Measurements from ENCODE around the gene JPH3. TPM values are rescaled to one million over a fixed set of nuclear protein-coding genes. Genes with fewer than 3 reads are reported as not detected.

The JPH3 gene
- total and polyA plus RNA-seq, 4 experiments from 2014 or later = 0.09 TPM; not detected in 3

GRCh38 chr16:87621976-87622713 lies 19.8 kb downstream of the JPH3 start:
- H3K27ac Mint-ChIP-seq = no peak overlapping the region
- DNase-seq = no peak
- H3K36me3 Mint-ChIP-seq = no peaks in the 10 kb centered on the region
- Histone ChIP-seq H3K36me3 (ENCODE audit: insufficient read depth, low read length) (no peaks in the 10 kb centered on the region), H3K27me3 (ENCODE audit: insufficient read depth, low read length) (no peaks in the 10 kb centered on the region), H3K9me3 (ENCODE audit: control insufficient read depth in 1 of 2, low read length in 2 of 2) (no peaks in the 10 kb centered on the region), H3K4me1 (ENCODE audit: insufficient read depth, low read length) (no peaks in the 10 kb centered on the region), H3K4me3 (ENCODE audit: low read length in 2 of 2) (no peak overlapping the region), H3K27ac (ENCODE audit: low read depth, low read length) (no peak overlapping the region)
- H3K9me3 Mint-ChIP-seq = no peaks in the 10 kb centered on the region
- intact Hi-C loops (cut with micrococcal nuclease) = no loop called here
- no peaks in the 10 kb centered on the region for H3K4me1 Mint-ChIP-seq
- POLR2A ChIA-PET (ENCODE audit: partially characterized antibody) = no interaction called here
- CTCF ChIA-PET (ENCODE audit: partially characterized antibody) = interaction anchor here (3.5 kb wide), 1 partner anchor 14 kb away, joined by 12 read pairs; no protein-coding TSS in a partner anchor
- no peak overlapping the region for H3K4me3 Mint-ChIP-seq
- H3K27me3 Mint-ChIP-seq = peaks cover 5 to 7% of the 10 kb centered on the region in 2 donors

GRCh38 chr16:87622756-87623319 lies 20.5 kb downstream of the JPH3 start:
- ChIA-PET POLR2A (ENCODE audit: partially characterized antibody) (no interaction called here), CTCF (ENCODE audit: partially characterized antibody) (interaction anchor here (3.5 kb wide), 1 partner anchor 13 kb away, joined by 12 read pairs; no protein-coding TSS in a partner anchor)
- H3K4me1 ChIP-seq (ENCODE audit: insufficient read depth, low read length) = no peaks in the 10 kb centered on the region
- H3K9me3 ChIP-seq (ENCODE audit: control insufficient read depth in 1 of 2, low read length in 2 of 2) = no peaks in the 10 kb centered on the region
- intact Hi-C loops (cut with micrococcal nuclease) = no loop called here
- H3K27ac ChIP-seq (ENCODE audit: low read depth, low read length) = no peak overlapping the region
- H3K27me3 Mint-ChIP-seq = peaks cover 4 to 5% of the 10 kb centered on the region in 2 donors
- no peaks in the 10 kb centered on the region for H3K27me3 ChIP-seq (ENCODE audit: insufficient read depth, low read length)
- no peak overlapping the region for H3K4me3 Mint-ChIP-seq
- H3K4me3 ChIP-seq (ENCODE audit: low read length in 2 of 2) = no peak overlapping the region
- no peaks in the 10 kb centered on the region for H3K9me3 Mint-ChIP-seq
- no peaks in the 10 kb centered on the region for H3K36me3 ChIP-seq (ENCODE audit: insufficient read depth, low read length)
- no peaks in the 10 kb centered on the region for H3K4me1 Mint-ChIP-seq
- no peak overlapping the region for H3K27ac Mint-ChIP-seq
- no peak for DNase-seq
- no peaks in the 10 kb centered on the region for H3K36me3 Mint-ChIP-seq

- ChIA-PET POLR2A (ENCODE audit: partially characterized antibody) (no interaction called here), CTCF (ENCODE audit: partially characterized antibody) (interaction anchor here (3.5 kb wide), 1 partner anchor 11 kb away, joined by 12 read pairs; no protein-coding TSS in a partner anchor)
- H3K4me1 Mint-ChIP-seq = no peaks in the 10 kb centered on the region
- H3K27ac Mint-ChIP-seq = no peak overlapping the region
- Histone ChIP-seq H3K27me3 (ENCODE audit: insufficient read depth, low read length) (no peaks in the 10 kb centered on the region), H3K4me1 (ENCODE audit: insufficient read depth, low read length) (no peaks in the 10 kb centered on the region), H3K4me3 (ENCODE audit: low read length in 2 of 2) (no peak overlapping the region), H3K9me3 (ENCODE audit: control insufficient read depth in 1 of 2, low read length in 2 of 2) (no peaks in the 10 kb centered on the region), H3K36me3 (ENCODE audit: insufficient read depth, low read length) (no peaks in the 10 kb centered on the region), H3K27ac (ENCODE audit: low read depth, low read length) (no peak overlapping the region)
- no peak for DNase-seq
- no peak overlapping the region for H3K4me3 Mint-ChIP-seq
- H3K27me3 Mint-ChIP-seq = peaks cover 2 to 6% of the 10 kb centered on the region in 2 donors
- intact Hi-C loops (cut with micrococcal nuclease) = no loop called here
- H3K36me3 Mint-ChIP-seq = no peaks in the 10 kb centered on the region
- peaks cover 0 to under 1% (median 0%) of the 10 kb centered on the region in 8 donors for H3K9me3 Mint-ChIP-seq
Observed at GRCh38 chr16:87625241-87625797, 23.0 kb downstream of the JPH3 start.

GRCh38 chr16:87626401-87626800 lies 24.1 kb downstream of the JPH3 start:
- POLR2A ChIA-PET (ENCODE audit: partially characterized antibody) = no interaction called here

GRCh38 chr16:87626905-87627304 lies 24.6 kb downstream of the JPH3 start:
- Mint-ChIP-seq H3K27me3 (peaks cover 8 to 14% of the 10 kb centered on the region in 2 donors), H3K36me3 (no peaks in the 10 kb centered on the region), H3K4me3 (no peak overlapping the region), H3K27ac (no peak overlapping the region), H3K4me1 (no peaks in the 10 kb centered on the region), H3K9me3 (peaks cover 2 to 17% (median 13%) of the 10 kb centered on the region in 8 donors)
- Histone ChIP-seq H3K4me3 (ENCODE audit: low read length in 2 of 2) (no peak overlapping the region), H3K27me3 (ENCODE audit: insufficient read depth, low read length) (no peaks in the 10 kb centered on the region), H3K4me1 (ENCODE audit: insufficient read depth, low read length) (no peaks in the 10 kb centered on the region), H3K36me3 (ENCODE audit: insufficient read depth, low read length) (no peaks in the 10 kb centered on the region), H3K27ac (ENCODE audit: low read depth, low read length) (no peak overlapping the region), H3K9me3 (ENCODE audit: control insufficient read depth in 1 of 2, low read length in 2 of 2) (no peaks in the 10 kb centered on the region)
- POLR2A ChIA-PET (ENCODE audit: partially characterized antibody) = no interaction called here
- intact Hi-C loops (cut with micrococcal nuclease) = no loop called here
- CTCF ChIA-PET (ENCODE audit: partially characterized antibody) = interaction anchor here (1.6 kb wide), 1 partner anchor 10 kb away, joined by 9 read pairs; no protein-coding TSS in a partner anchor
- DNase-seq = no peak

More at GRCh38 chr16:87626401-87626800, 24.1 kb downstream of the JPH3 start:
- H3K4me3 ChIP-seq (ENCODE audit: low read length in 2 of 2) = no peak overlapping the region
- intact Hi-C loops (cut with micrococcal nuclease) = no loop called here
- peaks cover 5 to 14% of the 10 kb centered on the region in 2 donors for H3K27me3 Mint-ChIP-seq
- no peak overlapping the region for H3K4me3 Mint-ChIP-seq
- H3K4me1 Mint-ChIP-seq = no peaks in the 10 kb centered on the region
- CTCF ChIA-PET (ENCODE audit: partially characterized antibody) = interaction anchor here (1.6 kb wide), 1 partner anchor 10 kb away, joined by 9 read pairs; no protein-coding TSS in a partner anchor
- no peak overlapping the region for H3K27ac ChIP-seq (ENCODE audit: low read depth, low read length)
- H3K9me3 Mint-ChIP-seq = peaks cover 2 to 12% (median 9%) of the 10 kb centered on the region in 8 donors
- H3K9me3 ChIP-seq (ENCODE audit: control insufficient read depth in 1 of 2, low read length in 2 of 2) = no peaks in the 10 kb centered on the region
- H3K27ac Mint-ChIP-seq = no peak overlapping the region
- H3K36me3 ChIP-seq (ENCODE audit: insufficient read depth, low read length) = no peaks in the 10 kb centered on the region
- no peak for DNase-seq
- H3K27me3 ChIP-seq (ENCODE audit: insufficient read depth, low read length) = no peaks in the 10 kb centered on the region
- no peaks in the 10 kb centered on the region for H3K36me3 Mint-ChIP-seq
- no peaks in the 10 kb centered on the region for H3K4me1 ChIP-seq (ENCODE audit: insufficient read depth, low read length)

GRCh38 chr16:87627542-87628245 lies 25.4 kb downstream of the JPH3 start:
- Mint-ChIP-seq H3K4me3 (no peak overlapping the region), H3K27ac (peak overlapping the region in 1 of 7 donors; percentile 61), H3K36me3 (no peaks in the 10 kb centered on the region), H3K27me3 (peaks cover 8 to 14% of the 10 kb centered on the region in 2 donors), H3K4me1 (no peaks in the 10 kb centered on the region), H3K9me3 (peaks cover 2 to 19% (median 13%) of the 10 kb centered on the region in 8 donors)
- CTCF ChIA-PET (ENCODE audit: partially characterized antibody) = interaction anchor here (1.6 kb wide), 1 partner anchor 9 kb away, joined by 9 read pairs; no protein-coding TSS in a partner anchor
- Histone ChIP-seq H3K27ac (ENCODE audit: low read depth, low read length) (no peak overlapping the region), H3K4me1 (ENCODE audit: insufficient read depth, low read length) (no peaks in the 10 kb centered on the region), H3K4me3 (ENCODE audit: low read length in 2 of 2) (no peak overlapping the region), H3K27me3 (ENCODE audit: insufficient read depth, low read length) (no peaks in the 10 kb centered on the region), H3K36me3 (ENCODE audit: insufficient read depth, low read length) (no peaks in the 10 kb centered on the region), H3K9me3 (ENCODE audit: control insufficient read depth in 1 of 2, low read length in 2 of 2) (no peaks in the 10 kb centered on the region)
- intact Hi-C loops (cut with micrococcal nuclease) = no loop called here
- no peak for DNase-seq
- POLR2A ChIA-PET (ENCODE audit: partially characterized antibody) = no interaction called here
